ENCODE results near the gene DAG1.

The DAG1 gene

GRCh38 chr3:49469936-49470713, at the start of gene DAG1:
Gene DAG1 (plus strand): TSS chr3:49470267. CDS start chr3:49510535, 40,268 bp downstream.
- DNase-seq (peak; percentile 95), ATAC-seq (peak; percentile 96)
- peaks cover 26% of the 10 kb centered on the region for H3K4me1 Mint-ChIP-seq
- peak within 1 kb of the TSS; percentile 91 to 95 for H3K27ac Mint-ChIP-seq
- peak within 1 kb of the TSS; percentile 90 to 93 for H3K4me3 Mint-ChIP-seq
- no peaks in the 10 kb centered on the region for H3K9me3 Mint-ChIP-seq
- H3K27me3 Mint-ChIP-seq = no peaks in the 10 kb centered on the region

GRCh38 chr3:49421890-49422378, 48.1 kb upstream of the DAG1 start:
- Mint-ChIP-seq H3K27ac (no peak overlapping the region), H3K4me3 (peak overlapping the region in 1 of 2 donors; percentile 68), H3K9me3 (no peaks in the 10 kb centered on the region), H3K27me3 (no peaks in the 10 kb centered on the region), H3K4me1 (peaks cover 71% of the 10 kb centered on the region)
- no peak for ATAC-seq
- DNase-seq = no peak

- no peaks in the 10 kb centered on the region for H3K27me3 Mint-ChIP-seq
- H3K9me3 Mint-ChIP-seq = no peaks in the 10 kb centered on the region
- H3K27ac Mint-ChIP-seq = peak within 1 kb of the TSS in 1 of 2 donors; percentile 15
- H3K4me1 Mint-ChIP-seq = peaks cover 65% of the 10 kb centered on the region
- peak within 1 kb of the TSS in 1 of 2 donors; percentile 68 for H3K4me3 Mint-ChIP-seq
- DNase-seq (no peak), ATAC-seq (no peak)
Observed at GRCh38 chr3:49422379-49423248, 47.5 kb upstream of the DAG1 start, which contains the start of gene AMT. Gene AMT (minus strand): TSS chr3:49422473. CDS start chr3:49422450, 23 bp downstream.

GRCh38 chr3:49424816-49425215, 45.3 kb upstream of the DAG1 start:
- ATAC-seq = no peak
- no peak overlapping the region for H3K27ac Mint-ChIP-seq
- H3K27me3 Mint-ChIP-seq = no peaks in the 10 kb centered on the region
- H3K4me1 Mint-ChIP-seq = peaks cover 59% of the 10 kb centered on the region
- no peak overlapping the region for H3K4me3 Mint-ChIP-seq
- DNase-seq = no peak
- H3K9me3 Mint-ChIP-seq = no peaks in the 10 kb centered on the region

GRCh38 chr3:49427586-49427985, 42.5 kb upstream of the DAG1 start:
- no peaks in the 10 kb centered on the region for H3K9me3 Mint-ChIP-seq
- ATAC-seq (no peak), DNase-seq (no peak)
- peak overlapping the region in 1 of 2 donors; percentile 19 for H3K27ac Mint-ChIP-seq
- H3K27me3 Mint-ChIP-seq = no peaks in the 10 kb centered on the region
- H3K4me3 Mint-ChIP-seq = peak overlapping the region; percentile 88 to 96
- H3K4me1 Mint-ChIP-seq = peaks cover 32% of the 10 kb centered on the region

- peaks cover 26% of the 10 kb centered on the region for H3K4me1 Mint-ChIP-seq
- H3K4me3 Mint-ChIP-seq = peak overlapping the region; percentile 88 to 96
- peak; percentile 14 for ATAC-seq
- no peaks in the 10 kb centered on the region for H3K9me3 Mint-ChIP-seq
- no peak for DNase-seq
- peak overlapping the region; percentile 98 to 99 for H3K27ac Mint-ChIP-seq
- H3K27me3 Mint-ChIP-seq = no peaks in the 10 kb centered on the region
Observed at GRCh38 chr3:49428752-49429080, 41.4 kb upstream of the DAG1 start.

GRCh38 chr3:49434731-49435130, 35.3 kb upstream of the DAG1 start:
- Mint-ChIP-seq H3K27ac (no peak overlapping the region), H3K4me3 (no peak overlapping the region), H3K27me3 (no peaks in the 10 kb centered on the region), H3K4me1 (no peaks in the 10 kb centered on the region), H3K9me3 (no peaks in the 10 kb centered on the region)
- DNase-seq (no peak), ATAC-seq (no peak)

- Mint-ChIP-seq H3K27ac (no peak overlapping the region), H3K9me3 (no peaks in the 10 kb centered on the region), H3K27me3 (no peaks in the 10 kb centered on the region)
Observed at GRCh38 chr3:49445391-49445790, 24.7 kb upstream of the DAG1 start.

GRCh38 chr3:49453621-49454020, 16.4 kb upstream of the DAG1 start:
- Mint-ChIP-seq H3K4me1 (peaks cover 4% of the 10 kb centered on the region), H3K4me3 (no peak overlapping the region), H3K9me3 (no peaks in the 10 kb centered on the region), H3K27ac (no peak overlapping the region), H3K27me3 (no peaks in the 10 kb centered on the region)
- DNase-seq = no peak
- no peak for ATAC-seq

More at GRCh38 chr3:49445391-49445790, 24.7 kb upstream of the DAG1 start:
- Mint-ChIP-seq H3K4me3 (no peak overlapping the region), H3K4me1 (peaks cover 18% of the 10 kb centered on the region)
- ATAC-seq = no peak
- no peak for DNase-seq

GRCh38 chr3:49454458-49454857, 15.6 kb upstream of the DAG1 start:
- H3K27me3 Mint-ChIP-seq = no peaks in the 10 kb centered on the region
- peak; percentile 53 for ATAC-seq
- no peaks in the 10 kb centered on the region for H3K4me1 Mint-ChIP-seq
- DNase-seq = no peak
- H3K9me3 Mint-ChIP-seq = no peaks in the 10 kb centered on the region
- H3K4me3 Mint-ChIP-seq = no peak overlapping the region
- no peak overlapping the region for H3K27ac Mint-ChIP-seq

GRCh38 chr3:49454898-49455681, 15.0 kb upstream of the DAG1 start:
- no peaks in the 10 kb centered on the region for H3K9me3 Mint-ChIP-seq
- H3K4me3 Mint-ChIP-seq = no peak overlapping the region
- ATAC-seq = no peak
- DNase-seq = no peak
- no peaks in the 10 kb centered on the region for H3K4me1 Mint-ChIP-seq
- no peak overlapping the region for H3K27ac Mint-ChIP-seq
- H3K27me3 Mint-ChIP-seq = no peaks in the 10 kb centered on the region

- Mint-ChIP-seq H3K4me1 (no peaks in the 10 kb centered on the region), H3K27ac (no peak overlapping the region), H3K27me3 (no peaks in the 10 kb centered on the region), H3K4me3 (no peak overlapping the region), H3K9me3 (no peaks in the 10 kb centered on the region)
- ATAC-seq (no peak), DNase-seq (no peak)
Observed at GRCh38 chr3:49456466-49456865, 13.6 kb upstream of the DAG1 start.

- Mint-ChIP-seq H3K27me3 (peaks cover 5% of the 10 kb centered on the region), H3K4me1 (no peaks in the 10 kb centered on the region), H3K9me3 (no peaks in the 10 kb centered on the region), H3K4me3 (no peak overlapping the region), H3K27ac (no peak overlapping the region)
- ATAC-seq = no peak
- no peak for DNase-seq
Observed at GRCh38 chr3:49460188-49460890, 9.7 kb upstream of the DAG1 start.

GRCh38 chr3:49460956-49461355, 9.1 kb upstream of the DAG1 start:
- peaks cover 5% of the 10 kb centered on the region for H3K27me3 Mint-ChIP-seq
- H3K9me3 Mint-ChIP-seq = no peaks in the 10 kb centered on the region
- no peak overlapping the region for H3K4me3 Mint-ChIP-seq
- ATAC-seq (no peak), DNase-seq (no peak)
- H3K4me1 Mint-ChIP-seq = no peaks in the 10 kb centered on the region
- no peak overlapping the region for H3K27ac Mint-ChIP-seq
